ENCODE measurements around the gene SYT8. TPM values are rescaled to one million over a fixed set of nuclear protein-coding genes. Genes with fewer than 3 reads are reported as not detected.

Gene SYT8
- total RNA-seq, 1 donor from 2014 or later, result not detected

- TF ChIP-seq CTCF (IDR thresholded peaks at IDR 0.05), result no peak
- ChIA-PET POLR2A (no interaction called here), CTCF (no interaction called here)
- H3K4me1 Mint-ChIP-seq, result peaks cover 39% of the 10 kb centered on the region
- no peak overlapping the region for H3K27ac Mint-ChIP-seq
- H3K36me3 Mint-ChIP-seq (ENCODE audit: low read depth), result peaks cover 28% of the 10 kb centered on the region
- intact Hi-C loops (cut with micrococcal nuclease), result no loop called here
- DNase-seq (no peak), ATAC-seq (ENCODE audit: low read depth) (no peak)
- H3K4me3 Mint-ChIP-seq, result no peak overlapping the region
- H3K27me3 Mint-ChIP-seq, result no peaks in the 10 kb centered on the region
- no peaks in the 10 kb centered on the region for H3K9me3 Mint-ChIP-seq
Observed at GRCh38 chr11:1864231-1864630, 29.4 kb downstream of the SYT8 start.

DNA sequence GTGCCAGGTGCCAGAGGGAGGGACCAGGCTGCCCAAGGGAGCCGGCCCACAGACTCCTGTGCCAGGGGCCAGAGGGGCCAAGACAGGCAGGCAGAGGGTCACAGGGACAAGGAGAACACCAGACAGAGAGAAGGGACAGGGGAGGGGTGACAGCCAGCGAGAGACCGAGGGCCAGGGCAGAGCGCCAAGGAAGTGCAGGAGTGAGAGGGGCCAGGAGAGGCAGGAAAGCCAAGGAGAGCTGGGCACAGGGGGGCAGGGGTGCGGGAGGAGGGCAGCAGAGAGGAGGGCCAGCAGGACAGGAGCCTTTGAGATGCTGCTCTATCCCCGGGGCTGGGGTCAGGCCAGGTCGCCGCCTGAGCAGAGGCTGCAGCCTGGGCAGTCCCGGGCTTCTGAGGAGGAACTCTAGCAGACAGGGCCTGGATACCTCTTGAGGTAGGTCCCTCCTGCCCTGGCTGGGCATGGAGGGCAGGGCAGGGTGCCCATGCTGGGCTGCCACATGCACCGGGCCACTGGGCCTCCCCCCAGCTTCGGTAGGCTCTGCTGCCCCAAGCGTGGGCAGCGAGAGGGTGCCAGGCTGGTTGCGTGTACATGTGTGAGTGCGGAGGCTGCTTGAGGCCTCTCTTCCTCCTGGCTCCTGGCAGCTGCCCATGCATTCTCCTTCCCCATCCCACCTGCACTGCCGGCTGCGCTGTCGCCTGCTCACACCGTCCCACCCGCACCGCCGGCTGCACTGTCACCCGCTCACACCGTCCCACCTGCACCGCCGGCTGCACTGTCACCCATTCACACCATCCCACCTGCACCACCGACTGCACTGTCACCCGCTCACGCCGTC lies 30.3 kb downstream of the SYT8 start:
- ChIA-PET CTCF (no interaction called here), POLR2A (interaction anchor here (1.3 kb wide), 1 partner anchor 17 kb away, joined by 3 read pairs; no protein-coding TSS in a partner anchor)
- DNase-seq, result no peak
- Mint-ChIP-seq H3K4me3 (no peak overlapping the region), H3K27ac (no peak overlapping the region), H3K4me1 (peaks cover 44% of the 10 kb centered on the region), H3K9me3 (no peaks in the 10 kb centered on the region), H3K36me3 (ENCODE audit: low read depth) (peaks cover 32% of the 10 kb centered on the region), H3K27me3 (no peaks in the 10 kb centered on the region)
- TF ChIP-seq CTCF (IDR thresholded peaks at IDR 0.05), result no peak
- intact Hi-C loops (cut with micrococcal nuclease), result no loop called here
- no peak for ATAC-seq (ENCODE audit: low read depth)

GRCh38 chr11:1866226-1866625 lies 31.4 kb downstream of the SYT8 start:
- no peak overlapping the region for H3K27ac Mint-ChIP-seq
- H3K27me3 Mint-ChIP-seq, result no peaks in the 10 kb centered on the region
- ChIA-PET POLR2A (interaction anchor here (0.7 kb wide), 1 partner anchor 16 kb away, joined by 13 read pairs; no protein-coding TSS in a partner anchor), CTCF (no interaction called here)
- H3K4me1 Mint-ChIP-seq, result peaks cover 56% of the 10 kb centered on the region
- H3K36me3 Mint-ChIP-seq (ENCODE audit: low read depth), result peaks cover 41% of the 10 kb centered on the region
- ATAC-seq (ENCODE audit: low read depth) (no peak), DNase-seq (no peak)
- TF ChIP-seq CTCF (IDR thresholded peaks at IDR 0.05), result no peak
- H3K4me3 Mint-ChIP-seq, result no peak overlapping the region
- H3K9me3 Mint-ChIP-seq, result no peaks in the 10 kb centered on the region
- intact Hi-C loops (cut with micrococcal nuclease), result no loop called here

- intact Hi-C loops (cut with micrococcal nuclease), result loop anchor here (1.0 kb wide), 1 partner anchor 12 kb away; no protein-coding TSS in a partner anchor
- Mint-ChIP-seq H3K36me3 (ENCODE audit: low read depth) (peaks cover 41% of the 10 kb centered on the region), H3K4me3 (no peak overlapping the region), H3K27me3 (no peaks in the 10 kb centered on the region), H3K9me3 (no peaks in the 10 kb centered on the region), H3K27ac (no peak overlapping the region), H3K4me1 (peaks cover 61% of the 10 kb centered on the region)
- ChIA-PET POLR2A (interaction anchor here (1.0 kb wide), 1 partner anchor 16 kb away, joined by 3 read pairs; no protein-coding TSS in a partner anchor), CTCF (no interaction called here)
- no peak for TF ChIP-seq CTCF (IDR thresholded peaks at IDR 0.05)
- ATAC-seq (ENCODE audit: low read depth) (no peak), DNase-seq (no peak)
Observed at GRCh38 chr11:1866776-1867175, 32.0 kb downstream of the SYT8 start.

DNA sequence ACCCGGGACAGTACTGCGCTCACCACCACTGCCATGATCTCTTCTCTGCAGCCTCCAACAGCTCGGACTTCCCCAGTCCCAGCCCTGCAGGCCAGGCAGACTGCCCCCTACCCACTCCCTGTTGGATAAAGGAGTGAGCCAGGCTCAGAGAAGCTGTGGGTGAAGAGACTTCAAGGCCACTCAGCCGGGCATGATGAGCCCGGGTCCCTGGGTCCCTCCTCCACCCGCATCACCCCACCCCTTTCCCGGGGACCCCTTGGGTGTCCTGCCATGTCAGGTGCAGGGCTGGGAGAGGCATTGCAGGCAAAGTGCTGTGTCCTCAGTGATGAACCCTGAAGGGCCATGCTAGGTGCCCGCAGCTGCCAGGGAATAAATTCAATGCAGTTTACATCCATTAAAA lies 32.6 kb downstream of the SYT8 start:
- CTCF ChIA-PET, result no interaction called here
- no peak for DNase-seq
- Mint-ChIP-seq H3K4me3 (no peak overlapping the region), H3K27ac (no peak overlapping the region), H3K4me1 (peaks cover 67% of the 10 kb centered on the region), H3K36me3 (ENCODE audit: low read depth) (peaks cover 41% of the 10 kb centered on the region), H3K9me3 (no peaks in the 10 kb centered on the region), H3K27me3 (no peaks in the 10 kb centered on the region)
- intact Hi-C loops (cut with micrococcal nuclease), result loop anchor here (1.0 kb wide), 1 partner anchor 13 kb away; no protein-coding TSS in a partner anchor
- no peak for TF ChIP-seq CTCF (IDR thresholded peaks at IDR 0.05)
- POLR2A ChIA-PET, result interaction anchor here (1.0 kb wide), 1 partner anchor 17 kb away, joined by 3 read pairs; no protein-coding TSS in a partner anchor
- no peak for ATAC-seq (ENCODE audit: low read depth)
